GM12878 (cell line): Measurements from ENCODE around the gene EDN3. TPM values are rescaled to one million over a fixed set of nuclear protein-coding genes. Genes with fewer than 3 reads are reported as not detected.

Experiments used
- ATAC-seq: fragments of 200-7000 bp; cut with Tn5 transposase; 3 replicates; pipeline ENCODE4 v1.9.1; 2020; ENCODE audit warnings: mild to moderate bottlenecking, moderate library complexity
- BruUV-seq: library from RNA; stranded (reverse); fragments of 400-500 nt; replicated peaks from 2 replicates; lab custom pipeline; 2021; lab: Mats Ljungman, UMichigan
- CTCF ChIA-PET: fragments of 300-600 bp; sonication (Branson Sonifier 250); formaldehyde crosslinking; extraction: SDS; loops from one replicate; lab custom pipeline; 2021; ENCODE audit warnings: inconsistent platforms; lab: Yijun Ruan, JAX
- POLR2A ChIA-PET: fragments of 350-600 bp; formaldehyde crosslinking; extraction: SDS; loops from one replicate; lab custom pipeline; 2021; ENCODE audit warnings: inconsistent platforms; lab: Charles Lee
- RAD21 ChIA-PET: fragments of 300-600 bp; sonication (Branson Sonifier 250); formaldehyde crosslinking; loops from one replicate; lab custom pipeline; 2023; ENCODE audit warnings: antibody characterized with exemption; ENCODE audit not compliant: unreplicated experiment; lab: Charles Lee
- SMC1A ChIA-PET: fragments of 300-600 bp; sonication (Branson Sonifier 250); formaldehyde crosslinking; loops from one replicate; lab custom pipeline; 2023; ENCODE audit not compliant: unreplicated experiment, uncharacterized antibody; lab: Charles Lee
- DNase-seq: peaks from one replicate; pipeline ENCODE4 v3.0.0-alpha.2; 2011; ENCODE audit warnings: low read depth, low spot score
- FAIRE-seq: peaks from 3 replicates; lab custom pipeline; 2011; peaks lifted over from hg19 to GRCh38; lab: Jason Lieb, UNC
- H2AFZ ChIP-seq: 2 replicates; pipeline ENCODE4 v1.6.0; 2011; ENCODE audit warnings: low read depth, low read length, control low read depth; ENCODE audit not compliant: control insufficient read depth
- H3K27ac ChIP-seq: 2 replicates; pipeline ENCODE4 v1.5.1; 2011; ENCODE audit warnings: control low read depth; ENCODE audit not compliant: control insufficient read depth, insufficient read depth
- H3K27me3 ChIP-seq, 2 experiments: replicated peaks in 1 of 2; 2 replicates each; pipeline versions ENCODE4 v1.6.0 to v1.6.1; 2011; ENCODE audit warnings: low read length in 1 of 2; ENCODE audit not compliant: control insufficient read depth in 2 of 2, insufficient read depth in 2 of 2
- H3K36me3 ChIP-seq, 2 experiments: 2 replicates each; pipeline ENCODE4 v1.5.1; 2011; ENCODE audit warnings: low read length in 1 of 2; ENCODE audit not compliant: control insufficient read depth in 2 of 2, insufficient read depth in 2 of 2
- H3K4me1 ChIP-seq: 2 replicates; pipeline ENCODE4 v1.6.1; 2011; ENCODE audit warnings: mild to moderate bottlenecking, low read length, moderate library complexity, mixed read lengths; ENCODE audit not compliant: control insufficient read depth, insufficient read depth
- H3K4me2 ChIP-seq: 2 replicates; pipeline ENCODE4 v1.6.0; 2011; ENCODE audit warnings: control low read depth; ENCODE audit not compliant: control insufficient read depth, insufficient read depth
- H3K4me3 ChIP-seq: fragments of 200-600 bp; sonication (generic); 2 replicates; pipeline ENCODE4 v1.5.1; 2016
- H3K79me2 ChIP-seq: 2 replicates; pipeline ENCODE4 v1.6.0; 2011; ENCODE audit warnings: low read length; ENCODE audit not compliant: control insufficient read depth, insufficient read depth
- H3K9ac ChIP-seq: 2 replicates; pipeline ENCODE4 v1.8.0; 2011; ENCODE audit warnings: low read length, control low read depth, mixed read lengths; ENCODE audit not compliant: control insufficient read depth, insufficient read depth
- H3K9me3 ChIP-seq: replicated peaks from 3 replicates; pipeline ENCODE4 v1.5.1; 2011; ENCODE audit warnings: mild to moderate bottlenecking, low read length; ENCODE audit not compliant: control insufficient read depth, insufficient read depth
- H4K20me1 ChIP-seq: 2 replicates; pipeline ENCODE4 v1.6.0; 2011; ENCODE audit not compliant: control insufficient read depth, insufficient read depth
- ATF7 ChIP-seq: fragments of 450-650 bp; IDR thresholded peaks from 2 replicates; pipeline ENCODE4 v1.6.1; 2016; ENCODE audit warnings: low read depth, mild to moderate bottlenecking
- BCL11A ChIP-seq: IDR thresholded peaks from 2 replicates; pipeline ENCODE4 v1.6.1; 2011; ENCODE audit warnings: low read depth, low read length
- CHD4 ChIP-seq: fragments of 200-600 bp; sonication (generic); IDR thresholded peaks from 2 replicates; pipeline ENCODE4 v1.6.1; 2016; ENCODE audit warnings: mild to moderate bottlenecking
- EED ChIP-seq: sonication (generic); IDR thresholded peaks from 2 replicates; pipeline ENCODE4 v1.6.1; 2016; ENCODE audit warnings: antibody characterized with exemption, low read depth
- MEF2A ChIP-seq: IDR thresholded peaks from 2 replicates; pipeline ENCODE4 v1.6.1; 2011; ENCODE audit warnings: low read depth, mild to moderate bottlenecking, low read length, moderate library complexity; ENCODE audit not compliant: insufficient read depth
- MYB ChIP-seq: fragments of 150-350 bp; IDR thresholded peaks from 2 replicates; pipeline ENCODE4 v1.6.1; 2014; ENCODE audit warnings: mild to moderate bottlenecking, low read depth, low read length, borderline replicate concordance
- NR2F1 ChIP-seq: fragments of 450-650 bp; conservative IDR thresholded peaks from 2 replicates; pipeline ENCODE4 v1.6.1; 2017; ENCODE audit warnings: mild to moderate bottlenecking
- PAX8 ChIP-seq: fragments of 450-650 bp; IDR thresholded peaks from 2 replicates; pipeline ENCODE4 v1.6.1; 2017; ENCODE audit warnings: mild to moderate bottlenecking, moderate library complexity
- RUNX3 ChIP-seq: IDR thresholded peaks from 2 replicates; pipeline ENCODE4 v1.6.1; 2012; ENCODE audit warnings: low read length, inconsistent platforms
- SIX5 ChIP-seq: IDR thresholded peaks from 2 replicates; pipeline ENCODE4 v1.6.1; 2011; ENCODE audit warnings: mild to moderate bottlenecking, low read depth, low read length, moderate library complexity; ENCODE audit not compliant: severe bottlenecking
- SMARCA5 ChIP-seq: fragments of 450-650 bp; IDR thresholded peaks from 2 replicates; pipeline ENCODE4 v1.6.1; 2017; ENCODE audit warnings: mild to moderate bottlenecking
- SREBF2 ChIP-seq: IDR thresholded peaks from 2 replicates; pipeline ENCODE4 v1.6.1; 2012; ENCODE audit warnings: mild to moderate bottlenecking, low read length
- TAF1 ChIP-seq: IDR thresholded peaks from 2 replicates; pipeline ENCODE4 v1.6.1; 2011; ENCODE audit warnings: mild to moderate bottlenecking, low read depth, low read length, borderline replicate concordance
- TCF3 ChIP-seq: IDR thresholded peaks from 2 replicates; pipeline ENCODE4 v1.6.1; 2012; ENCODE audit warnings: low read depth, mild to moderate bottlenecking, low read length, borderline replicate concordance; ENCODE audit not compliant: insufficient read depth
- WGBS: methylation state at CpG from one replicate; pipeline ENCODE4 v1.1.6; 2016; ENCODE audit warnings: low lambda C conversion rate; ENCODE audit not compliant: insufficient replicate concordance, insufficient coverage; ENCODE audit errors: missing lambda C conversion rate; 5-methylcytosine and 5-hydroxymethylcytosine counted together
- in situ Hi-C: fragments of 300-500 bp; cut with MboI; formaldehyde crosslinking; loops from 9 replicates; pipeline ENCODE4 v1.14.3; 2018; ENCODE audit warnings: mixed read lengths
- intact Hi-C: fragments of 100-400 bp; cut with micrococcal nuclease; formaldehyde crosslinking; loops from one replicate; pipeline ENCODE4 v1.14.2; 2022; ENCODE audit not compliant: unreplicated experiment
- polyA plus RNA-seq, 11 experiments: library from polyadenylated mRNA; depleted of rRNA in 4 of 11; unstranded in 6 of 11; stranded (reverse) in 5 of 11; fragments of >200 nt; fragmentation: Nextera tagmentation in 4 of 11; fragmentation: Illumina TruSeq in 1 of 11; extraction: Ambion mirVana in 4 of 11; extraction: Trizol in 1 of 11; gene quantifications; 1 replicate in 1 of 11; 2 replicates in 10 of 11; pipeline versions ENCODE4 v1.2.1 to v1.2.3, GENCODE V29; 2011 to 2016; ENCODE audit warnings: inconsistent platforms in 2 of 11, missing spikeins in 2 of 11, low read depth in 1 of 11
- total RNA-seq, 4 experiments: library from RNA; depleted of rRNA in 3 of 4; stranded (reverse); fragments of >200 nt in 3 of 4; fragmentation: Illumina TruSeq in 1 of 4; extraction: Trizol in 1 of 4; gene quantifications; 2 replicates each; pipeline versions ENCODE4 v1.2.1 to v1.2.3, GENCODE V29; 2013 to 2021
- TF ChIP-seq, protein P1 (sequence below): IDR thresholded peaks from 2 replicates; pipeline ENCODE4 v1.6.1; 2012; ENCODE audit warnings: low read depth, low read length, improper control_type of control experiment

The EDN3 gene
- total and polyA plus RNA-seq, 10 of the 15 experiments (the other 5 are each of a cell fraction or from before 2014, with no cell fraction given): not detected

DNA sequence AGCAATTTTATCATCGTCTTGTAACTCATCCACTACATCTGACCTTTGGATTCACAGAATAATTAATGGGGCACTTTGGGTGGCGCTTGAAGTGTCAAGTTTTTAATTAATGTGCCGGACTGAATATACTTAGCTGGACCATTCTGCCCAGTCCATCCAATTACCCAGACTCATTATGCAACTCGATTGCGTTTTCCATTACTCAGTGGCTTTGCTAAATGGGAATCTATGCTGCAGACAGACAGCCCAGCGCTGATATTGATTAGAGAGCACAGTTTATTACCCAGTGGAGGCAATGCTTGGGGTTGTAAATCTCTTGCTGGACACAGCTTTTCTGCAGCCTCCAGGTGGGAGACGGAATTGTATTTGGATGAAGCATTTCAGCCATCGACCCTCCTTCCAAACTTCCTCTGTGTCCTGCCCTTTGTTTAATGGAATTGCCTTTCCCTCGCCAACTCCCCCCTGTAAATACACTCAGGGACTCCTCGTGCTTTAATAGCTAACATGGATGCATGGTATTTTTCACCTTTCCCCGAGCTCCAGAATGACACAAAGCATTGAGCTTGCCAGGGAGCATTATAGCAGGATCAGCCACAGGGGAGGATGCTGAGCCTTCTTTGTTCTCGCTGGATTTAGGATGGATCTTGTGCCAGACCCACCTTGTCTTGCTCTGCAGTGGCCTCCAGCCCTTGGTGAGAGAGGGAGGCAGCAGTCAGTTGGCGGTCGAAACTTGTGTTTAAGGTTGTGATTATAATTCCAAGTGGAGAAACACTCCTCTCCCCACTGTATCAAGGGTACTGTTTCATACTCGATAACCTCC is 59.7 kb downstream of the EDN3 start:
- ATAC-seq: no peak
- H3K9me3 ChIP-seq: no peaks in the 10 kb centered on the region; the same call in 2 of the 3 replicates
- POLR2A ChIA-PET: no interaction called here
- CTCF ChIA-PET: no interaction called here
- H3K4me1 ChIP-seq: no peaks in the 10 kb centered on the region
- H3K27me3 ChIP-seq: no peaks in the 10 kb centered on the region
- SMC1A ChIA-PET: no interaction called here
- H3K4me2 ChIP-seq: no peak overlapping the region
- H2AFZ ChIP-seq: no peak overlapping the region
- no peaks in the 10 kb centered on the region for H3K36me3 ChIP-seq
- DNase-seq: no peak
- BruUV-seq: no TSS peak
- H3K9ac ChIP-seq: no peak overlapping the region
- WGBS: 33% methylated on average over 15 of the region's 15 CpGs
- RAD21 ChIA-PET: no interaction called here
- H4K20me1 ChIP-seq: no peaks in the 10 kb centered on the region
- TF ChIP-seq BCL11A (no peak), MYB (no peak), MEF2A (no peak), NR2F1 (no peak), TCF3 (no peak), SMARCA5 (no peak), ATF7 (no peak), RUNX3 (no peak), CHD4 (no peak), SREBF2 (no peak), SIX5 (no peak), PAX8 (no peak), EED (no peak), TAF1 (no peak)
- TF ChIP-seq, protein P1, sequence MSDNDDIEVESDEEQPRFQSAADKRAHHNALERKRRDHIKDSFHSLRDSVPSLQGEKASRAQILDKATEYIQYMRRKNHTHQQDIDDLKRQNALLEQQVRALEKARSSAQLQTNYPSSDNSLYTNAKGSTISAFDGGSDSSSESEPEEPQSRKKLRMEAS: no peak
- no peak overlapping the region for H3K4me3 ChIP-seq
- H3K27ac ChIP-seq: no peak overlapping the region
- no peak for FAIRE-seq
- in situ Hi-C loops (no loop called here), intact Hi-C loops (no loop called here)
- no peaks in the 10 kb centered on the region for H3K79me2 ChIP-seq
